Measurements from ENCODE around the gene LRMDA.

The LRMDA gene

DNA sequence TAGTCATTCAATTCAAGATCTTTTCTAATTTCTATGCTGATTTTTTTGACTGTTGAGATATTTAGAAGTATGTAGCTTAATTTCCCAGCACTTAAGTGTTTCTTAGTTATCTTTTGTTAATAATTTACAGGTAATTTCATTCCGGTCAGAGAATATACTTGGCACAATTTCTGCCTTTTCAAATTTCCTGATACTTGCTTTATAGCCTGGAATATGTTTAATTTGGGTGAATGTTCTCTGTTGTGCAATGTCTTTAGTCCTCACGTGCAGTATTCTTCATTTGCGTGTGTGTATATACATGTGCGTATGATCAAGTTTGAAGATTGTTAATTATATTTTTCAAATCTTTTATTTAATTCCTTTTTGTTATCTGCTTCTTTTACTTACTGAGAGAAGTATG is 989.3 kb downstream of the LRMDA start:
- peaks cover 10% of the 10 kb centered on the region for H3K4me1 Mint-ChIP-seq
- peaks cover 8% of the 10 kb centered on the region for H3K9me3 Mint-ChIP-seq
- H3K27me3 Mint-ChIP-seq (ENCODE audit: low read depth): peaks cover under 1% of the 10 kb centered on the region
- TF ChIP-seq, protein P1, sequence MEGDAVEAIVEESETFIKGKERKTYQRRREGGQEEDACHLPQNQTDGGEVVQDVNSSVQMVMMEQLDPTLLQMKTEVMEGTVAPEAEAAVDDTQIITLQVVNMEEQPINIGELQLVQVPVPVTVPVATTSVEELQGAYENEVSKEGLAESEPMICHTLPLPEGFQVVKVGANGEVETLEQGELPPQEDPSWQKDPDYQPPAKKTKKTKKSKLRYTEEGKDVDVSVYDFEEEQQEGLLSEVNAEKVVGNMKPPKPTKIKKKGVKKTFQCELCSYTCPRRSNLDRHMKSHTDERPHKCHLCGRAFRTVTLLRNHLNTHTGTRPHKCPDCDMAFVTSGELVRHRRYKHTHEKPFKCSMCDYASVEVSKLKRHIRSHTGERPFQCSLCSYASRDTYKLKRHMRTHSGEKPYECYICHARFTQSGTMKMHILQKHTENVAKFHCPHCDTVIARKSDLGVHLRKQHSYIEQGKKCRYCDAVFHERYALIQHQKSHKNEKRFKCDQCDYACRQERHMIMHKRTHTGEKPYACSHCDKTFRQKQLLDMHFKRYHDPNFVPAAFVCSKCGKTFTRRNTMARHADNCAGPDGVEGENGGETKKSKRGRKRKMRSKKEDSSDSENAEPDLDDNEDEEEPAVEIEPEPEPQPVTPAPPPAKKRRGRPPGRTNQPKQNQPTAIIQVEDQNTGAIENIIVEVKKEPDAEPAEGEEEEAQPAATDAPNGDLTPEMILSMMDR (IDR thresholded peaks at IDR 0.05; ENCODE audit: unreplicated experiment in 3 of 3): no peak
- no peak overlapping the region for H3K27ac Mint-ChIP-seq
- H3K36me3 Mint-ChIP-seq (ENCODE audit: low read depth): no peaks in the 10 kb centered on the region
- no peak overlapping the region for H3K4me3 Mint-ChIP-seq

DNA sequence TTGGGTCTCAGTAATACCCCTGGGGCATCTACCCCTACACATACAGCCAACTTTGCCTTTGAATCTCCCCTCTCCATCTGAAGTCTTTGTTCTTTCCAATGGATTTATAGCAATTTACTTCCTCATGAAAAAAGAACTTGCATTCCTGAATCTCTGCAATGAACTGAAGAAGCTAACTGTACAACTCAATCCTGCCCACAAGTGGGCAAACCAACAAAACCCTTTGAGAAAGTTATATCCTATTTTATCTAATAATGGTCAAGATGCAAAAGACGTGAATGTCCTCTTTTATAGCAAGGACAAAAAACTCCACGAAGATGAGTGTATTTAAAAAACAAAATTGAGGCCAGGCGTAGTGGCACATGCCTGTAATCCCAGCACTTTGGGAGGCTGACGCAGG is 991.3 kb downstream of the LRMDA start:
- Mint-ChIP-seq H3K27ac (peak overlapping the region; percentile 45 to 85 (median 59)), H3K4me1 (peaks cover 10% of the 10 kb centered on the region), H3K9me3 (peaks cover 8% of the 10 kb centered on the region), H3K4me3 (no peak overlapping the region), H3K36me3 (ENCODE audit: low read depth) (no peaks in the 10 kb centered on the region), H3K27me3 (ENCODE audit: low read depth) (no peaks in the 10 kb centered on the region)
- TF ChIP-seq, protein P1 (IDR thresholded peaks at IDR 0.05; ENCODE audit: unreplicated experiment in 3 of 3): peak; percentile 15 to 22 (median 16)

DNA sequence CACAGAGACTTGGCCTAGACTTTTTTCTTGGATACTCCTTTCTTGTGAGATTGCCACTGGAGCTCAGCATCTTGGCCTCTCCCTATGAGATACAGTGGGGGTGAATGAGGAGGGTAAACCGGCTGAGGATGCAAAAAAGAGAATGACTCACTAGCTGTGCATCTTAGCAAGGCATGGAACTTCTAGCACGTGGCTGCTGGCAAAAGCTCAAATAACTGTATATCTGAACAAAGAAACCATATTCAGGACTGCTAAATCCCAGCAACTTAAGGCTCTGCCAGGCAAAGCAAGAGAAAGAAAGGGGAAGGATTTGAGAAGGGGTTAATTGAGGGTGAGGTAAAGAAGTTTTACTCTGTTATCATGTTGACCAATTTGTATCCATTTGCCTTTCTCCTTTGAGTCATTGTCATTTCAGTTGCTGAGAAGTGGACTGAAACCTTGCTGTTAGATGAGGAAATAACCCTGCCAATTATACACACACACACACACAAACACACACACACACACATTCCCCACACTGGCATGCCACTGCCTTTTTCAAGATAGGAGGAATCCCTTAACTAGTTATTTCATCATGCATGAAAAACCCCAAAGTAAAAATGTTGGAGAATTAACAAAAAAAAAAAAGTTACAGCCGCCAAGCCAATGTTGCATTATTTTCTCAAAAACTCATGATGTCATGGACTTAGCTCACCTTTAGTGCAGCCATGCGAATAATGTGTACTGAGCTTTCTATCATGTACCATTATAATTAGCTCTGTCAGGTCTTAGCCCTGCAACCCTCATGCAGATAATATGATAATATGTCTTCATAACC is 997.3 kb downstream of the LRMDA start:
- Mint-ChIP-seq H3K4me3 (peak overlapping the region in 1 of 3 experiments; percentile 37), H3K27ac (peak overlapping the region; percentile 68 to 91 (median 79)), H3K36me3 (ENCODE audit: low read depth) (no peaks in the 10 kb centered on the region), H3K9me3 (peaks cover 2% of the 10 kb centered on the region), H3K4me1 (peaks cover 54% of the 10 kb centered on the region), H3K27me3 (ENCODE audit: low read depth) (no peaks in the 10 kb centered on the region)
- TF ChIP-seq, protein P1 (IDR thresholded peaks at IDR 0.05; ENCODE audit: unreplicated experiment in 3 of 3): no peak

DNA sequence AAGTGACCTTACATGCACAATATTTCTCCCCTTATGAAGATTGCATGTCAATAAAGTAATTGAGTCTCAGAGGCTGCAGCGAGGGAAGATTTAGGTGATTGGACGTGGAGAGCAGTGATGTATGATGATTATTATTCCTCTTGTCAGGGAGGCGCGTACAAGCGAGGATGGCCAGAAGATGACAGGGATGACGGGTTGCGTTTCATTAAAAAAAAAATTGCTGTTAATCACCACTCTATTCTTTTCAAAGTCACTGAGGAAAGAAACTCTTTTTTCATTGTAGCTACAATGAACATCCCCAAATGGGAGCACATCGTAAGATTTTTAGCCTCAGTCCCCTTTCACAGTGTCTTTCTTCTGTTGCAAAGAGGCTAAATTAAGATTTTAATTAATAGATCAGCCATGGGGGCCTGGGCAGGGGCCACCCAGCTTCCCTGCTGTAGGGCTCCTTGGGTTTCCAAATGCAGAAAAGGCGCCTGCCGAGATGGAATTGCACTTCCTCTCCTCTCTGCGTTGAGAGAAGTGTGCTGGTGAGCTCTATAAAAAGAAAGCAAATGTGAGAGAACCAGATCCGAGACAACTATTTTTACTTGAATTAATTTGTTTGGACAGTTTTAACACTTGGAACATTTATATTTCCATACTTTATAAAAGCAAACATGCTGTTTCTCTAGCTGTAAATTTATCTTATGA is 998.1 kb downstream of the LRMDA start:
- Mint-ChIP-seq H3K9me3 (peaks cover 2% of the 10 kb centered on the region), H3K4me1 (peaks cover 54% of the 10 kb centered on the region), H3K27ac (peak overlapping the region; percentile 68 to 79 (median 74)), H3K4me3 (peak overlapping the region; percentile 14 to 52 (median 37)), H3K27me3 (ENCODE audit: low read depth) (no peaks in the 10 kb centered on the region), H3K36me3 (ENCODE audit: low read depth) (no peaks in the 10 kb centered on the region)
- TF ChIP-seq, protein P1 (IDR thresholded peaks at IDR 0.05; ENCODE audit: unreplicated experiment in 3 of 3): no peak

DNA sequence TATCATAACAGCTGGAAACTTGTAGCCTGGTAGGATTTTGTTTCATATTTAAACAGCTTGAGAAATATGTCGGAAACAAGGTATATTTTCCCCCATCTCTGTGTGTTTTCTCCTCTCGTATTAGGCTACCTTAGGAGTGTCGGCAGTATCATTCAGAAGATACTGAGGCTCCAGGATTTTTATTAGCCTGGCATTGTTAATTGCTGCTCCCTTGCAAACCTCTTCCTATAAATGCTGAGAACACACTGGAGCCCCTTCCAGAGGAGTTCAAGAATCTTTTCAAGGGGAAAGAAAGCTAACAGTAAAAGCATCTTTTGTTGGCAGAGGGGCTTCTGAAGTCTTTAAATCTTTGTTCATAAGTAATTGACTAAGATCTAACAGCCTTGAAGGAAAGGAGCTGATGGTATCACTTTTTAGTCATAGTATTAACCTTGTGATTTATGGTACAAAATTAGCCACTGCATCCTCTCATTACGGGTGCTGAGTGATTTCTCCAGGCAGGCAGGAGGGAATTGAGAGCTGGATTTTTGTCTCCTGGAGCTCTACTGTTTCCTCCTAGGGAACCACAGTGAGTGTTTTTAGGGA is 998.7 kb downstream of the LRMDA start:
- TF ChIP-seq, protein P1 (IDR thresholded peaks at IDR 0.05; ENCODE audit: unreplicated experiment in 3 of 3): no peak
- no peaks in the 10 kb centered on the region for H3K36me3 Mint-ChIP-seq (ENCODE audit: low read depth)
- H3K27me3 Mint-ChIP-seq (ENCODE audit: low read depth): no peaks in the 10 kb centered on the region
- peaks cover 54% of the 10 kb centered on the region for H3K4me1 Mint-ChIP-seq
- H3K4me3 Mint-ChIP-seq: peak overlapping the region in 2 of 3 experiments; percentile 11 to 47
- H3K9me3 Mint-ChIP-seq: peaks cover 2% of the 10 kb centered on the region
- H3K27ac Mint-ChIP-seq: peak overlapping the region; percentile 68 to 79 (median 74)
